BE2C (cell line): ENCODE results near the gene CIBAR2.

ENCODE experiments used
- DNase-seq: peaks from one replicate; pipeline ENCODE4 v3.0.0-alpha.2; 2020
- H3K27me3 ChIP-seq: fragments of 250-450 bp; sonication (Bioruptor Pico); 2 replicates; pipeline ENCODE4 v1.5.1; 2020; ENCODE audit warnings: mild to moderate bottlenecking
- H3K36me3 ChIP-seq: fragments of 250-450 bp; sonication (Bioruptor Pico); 2 replicates; pipeline ENCODE4 v1.5.1; 2020; ENCODE audit warnings: mild to moderate bottlenecking
- H3K4me1 ChIP-seq: fragments of 250-450 bp; sonication (Bioruptor Pico); 2 replicates; pipeline ENCODE4 v1.5.1; 2020
- H3K4me3 ChIP-seq: 2 replicates; pipeline ENCODE4 v1.5.1; 2011; ENCODE audit warnings: low read depth, low read length
- H3K9me3 ChIP-seq: fragments of 250-450 bp; sonication (Bioruptor Pico); 2 replicates; pipeline ENCODE4 v1.5.1; 2020
- CTCF ChIP-seq: IDR thresholded peaks from 2 replicates; pipeline ENCODE4 v1.5.1; 2012; ENCODE audit warnings: mild to moderate bottlenecking, low read depth, low read length

The CIBAR2 gene

GRCh38 chr16:85120006-85120340 lies 7.7 kb upstream of the CIBAR2 start:
- TF ChIP-seq CTCF, result no peak
- no peaks in the 10 kb centered on the region for H3K9me3 ChIP-seq
- H3K36me3 ChIP-seq, result no peaks in the 10 kb centered on the region
- no peak overlapping the region for H3K4me3 ChIP-seq
- H3K4me1 ChIP-seq, result no peaks in the 10 kb centered on the region
- no peaks in the 10 kb centered on the region for H3K27me3 ChIP-seq
- DNase-seq, result no peak

- no peak for TF ChIP-seq CTCF
- no peak for DNase-seq
- H3K4me3 ChIP-seq, result no peak overlapping the region
These were observed 5.1 kb upstream of the CIBAR2 start for GRCh38 chr16:85117418-85117817.

GRCh38 chr16:85114909-85115567 lies 2.8 kb upstream of the CIBAR2 start:
- Histone ChIP-seq H3K4me3 (no peak overlapping the region), H3K9me3 (no peaks in the 10 kb centered on the region), H3K36me3 (no peaks in the 10 kb centered on the region), H3K27me3 (no peaks in the 10 kb centered on the region), H3K4me1 (peaks cover 6% of the 10 kb centered on the region)
- DNase-seq, result peak; percentile 93
- TF ChIP-seq CTCF, result peak; percentile 99

More at GRCh38 chr16:85117418-85117817, 5.1 kb upstream of the CIBAR2 start:
- no peaks in the 10 kb centered on the region for H3K36me3 ChIP-seq
- no peaks in the 10 kb centered on the region for H3K27me3 ChIP-seq
- H3K4me1 ChIP-seq, result peaks cover 3% of the 10 kb centered on the region
- H3K9me3 ChIP-seq, result no peaks in the 10 kb centered on the region

- DNase-seq, result no peak
- TF ChIP-seq CTCF, result no peak
- H3K27me3 ChIP-seq, result no peaks in the 10 kb centered on the region
- H3K4me1 ChIP-seq, result peaks cover 6% of the 10 kb centered on the region
- no peaks in the 10 kb centered on the region for H3K36me3 ChIP-seq
- no peak overlapping the region for H3K4me3 ChIP-seq
- H3K9me3 ChIP-seq, result no peaks in the 10 kb centered on the region
These were observed 1.6 kb upstream of the CIBAR2 start for GRCh38 chr16:85113913-85114312.

GRCh38 chr16:85113168-85113733 lies 979 bp upstream of the CIBAR2 start:
- TF ChIP-seq CTCF, result no peak

GRCh38 chr16:85111184-85111583 lies 1.1 kb downstream of the CIBAR2 start:
- Histone ChIP-seq H3K4me3 (no peak overlapping the region), H3K36me3 (no peaks in the 10 kb centered on the region), H3K4me1 (peaks cover 6% of the 10 kb centered on the region), H3K9me3 (no peaks in the 10 kb centered on the region), H3K27me3 (no peaks in the 10 kb centered on the region)
- no peak for DNase-seq
- no peak for TF ChIP-seq CTCF

More at GRCh38 chr16:85113168-85113733, 979 bp upstream of the CIBAR2 start:
- Histone ChIP-seq H3K9me3 (no peaks in the 10 kb centered on the region), H3K4me1 (peaks cover 6% of the 10 kb centered on the region), H3K4me3 (no peak overlapping the region), H3K36me3 (no peaks in the 10 kb centered on the region), H3K27me3 (no peaks in the 10 kb centered on the region)
- no peak for DNase-seq
